Measurements from ENCODE around the gene PPP3CB. TPM values are rescaled to one million over a fixed set of nuclear protein-coding genes. Genes with fewer than 3 reads are reported as not detected.

Gene PPP3CB
- total and polyA plus RNA-seq, 2 experiments from 2014 or later = 17.9 to 38.5 TPM

- no peak for ATAC-seq
- Histone ChIP-seq H3K4me2 (no peak overlapping the region), H3K27ac (ENCODE audit: low read depth) (no peak overlapping the region), H3K27me3 (ENCODE audit: insufficient read depth) (no peaks in the 10 kb centered on the region), H3K79me2 (replicated peaks; ENCODE audit: insufficient read depth) (no peaks in the 10 kb centered on the region), H3K4me1 (ENCODE audit: insufficient read depth) (no peaks in the 10 kb centered on the region), H2AFZ (no peak overlapping the region), H3K4me3 (no peak overlapping the region), H3K9me2 (ENCODE audit: insufficient read depth) (no peaks in the 10 kb centered on the region), H4K20me1 (replicated peaks; ENCODE audit: insufficient read depth) (no peaks in the 10 kb centered on the region), H3F3A (replicated peaks; ENCODE audit: low read depth) (no peaks in the 10 kb centered on the region), H3K36me3 (ENCODE audit: insufficient read depth) (no peaks in the 10 kb centered on the region)
- TF ChIP-seq CTCF (conservative IDR thresholded peaks at IDR 0.05; ENCODE audit: low read depth in 2 of 2) (no peak), JUNB (IDR thresholded peaks at IDR 0.05; ENCODE audit: unreplicated experiment) (no peak), EZH2phosphoT487 (IDR thresholded peaks at IDR 0.05; ENCODE audit: unreplicated experiment) (no peak), ZNF331 (CRISPR knock-in tag; IDR thresholded peaks at IDR 0.05; ENCODE audit: low read depth) (no peak), CREB1 (CRISPR knock-in tag; IDR thresholded peaks at IDR 0.05; ENCODE audit: low read depth) (no peak), EZH2 (IDR thresholded peaks at IDR 0.05; ENCODE audit: low read depth, unreplicated experiment) (no peak), NANOG (IDR thresholded peaks at IDR 0.05; ENCODE audit: borderline replicate concordance) (no peak), ZNF462 (CRISPR knock-in tag; IDR thresholded peaks at IDR 0.05) (no peak), REST (IDR thresholded peaks at IDR 0.05; ENCODE audit: unreplicated experiment) (no peak), POLR2AphosphoS5 (IDR thresholded peaks at IDR 0.05; ENCODE audit: low read depth) (no peak), STAT1 (IDR thresholded peaks at IDR 0.05; ENCODE audit: unreplicated experiment) (no peak), ETS1 (IDR thresholded peaks at IDR 0.05) (no peak), ZNF114 (CRISPR knock-in tag; IDR thresholded peaks at IDR 0.05) (no peak)
- Mint-ChIP-seq H3K27ac (no peak overlapping the region), H3K4me3 (no peak overlapping the region), H3K4me1 (peaks cover 6% of the 10 kb centered on the region; the same call in 2 of the 3 replicates), H3K36me3 (ENCODE audit: low read depth) (peaks cover 5% of the 10 kb centered on the region), H3K27me3 (ENCODE audit: insufficient read depth, low read depth, poor library complexity) (peaks cover 5% of the 10 kb centered on the region), H3K9me3 (no peaks in the 10 kb centered on the region)
- no peak for DNase-seq (ENCODE audit: low spot score)
Observed at GRCh38 chr10:73460897-73461296, 34.9 kb downstream of the PPP3CB start.

Data from GM23338 (cell line).